Prostate gland (tissue), 2 donors: ENCODE results near the gene VPS39. TPM values are rescaled to one million over a fixed set of nuclear protein-coding genes. Genes with fewer than 3 reads are reported as not detected.
A peak's percentile ranks its signal among the peaks of the same experiment; 100 is the strongest.

Experiments used
- DNase-seq: peaks from one replicate; pipeline ENCODE4 v3.0.0-alpha.2; 2019; ENCODE audit warnings: low spot score
- H3K27ac ChIP-seq, 2 donors: fragments of 200-600 bp; sonication (generic); 2 replicates each; pipeline ENCODE4 v1.5.1; 2017 to 2019
- H3K27me3 ChIP-seq: fragments of 200-600 bp; sonication (generic); replicated peaks from 2 replicates; pipeline ENCODE4 v1.5.1; 2019; ENCODE audit not compliant: insufficient read depth
- H3K36me3 ChIP-seq, 2 donors: fragments of 200-600 bp; sonication (generic); 1 replicate in 1 of 2; 2 replicates in 1 of 2; pipeline versions ENCODE4 v1.5.1 to v1.8.1; 2017 to 2019
- H3K4me1 ChIP-seq: fragments of 200-600 bp; sonication (generic); replicated peaks from 2 replicates; pipeline ENCODE4 v1.5.1; 2019
- H3K4me3 ChIP-seq, 2 donors: fragments of 200-600 bp; sonication (generic); 2 replicates each; pipeline ENCODE4 v1.5.1; 2017 to 2019
- H3K9me3 ChIP-seq: fragments of 200-600 bp; sonication (generic); 2 replicates; pipeline ENCODE4 v1.5.1; 2017
- CTCF ChIP-seq, 4 experiments: fragments of 200-600 bp in 2 of 4; fragments of 450-650 bp in 2 of 4; sonication (generic) in 2 of 4; IDR thresholded peaks; 1 replicate in 3 of 4; 2 replicates in 1 of 4; pipeline ENCODE4 v1.5.1; 2016 to 2019; ENCODE audit warnings: antibody characterized with exemption in 4 of 4, mild to moderate bottlenecking in 2 of 4, moderate library complexity in 2 of 4
- POLR2A ChIP-seq: fragments of 450-650 bp; IDR thresholded peaks from one replicate; pipeline ENCODE4 v1.6.1; 2016; ENCODE audit warnings: antibody characterized with exemption, mild to moderate bottlenecking
- POLR2AphosphoS5 ChIP-seq: sonication (generic); formaldehyde crosslinking; IDR thresholded peaks from one replicate; pipeline ENCODE4 v1.6.1; 2017; ENCODE audit warnings: antibody characterized with exemption
- WGBS: methylation state at CpG from one replicate; pipeline ENCODE4 v1.1.5; 2018; 5-methylcytosine and 5-hydroxymethylcytosine counted together
- intact Hi-C: fragments of 100-400 bp; cut with DNase I; formaldehyde crosslinking; loops from one replicate; pipeline ENCODE4 v1.14.2; 2022
- total RNA-seq, 2 donors: library from RNA; depleted of rRNA; stranded (reverse); fragments of >200 nt; gene quantifications; one replicate each; pipeline ENCODE4 v1.1.0, GENCODE V29; 2016

The VPS39 gene
- total RNA-seq, 2 donors from 2014 or later = 76.2 to 111 TPM

- no peak overlapping the region for H3K4me3 ChIP-seq
- TF ChIP-seq CTCF (IDR thresholded peaks at IDR 0.05) (no peak), POLR2A (no peak), POLR2AphosphoS5 (no peak)
- no peak for DNase-seq
- intact Hi-C loops = no loop called here
- 60% methylated on average over 5 of the region's 5 CpGs for WGBS
- H3K9me3 ChIP-seq = no peaks in the 10 kb centered on the region
- peak overlapping the region; percentile 21 to 30 for H3K27ac ChIP-seq
- H3K36me3 ChIP-seq = no peaks in the 10 kb centered on the region
- H3K4me1 ChIP-seq = no peaks in the 10 kb centered on the region
- H3K27me3 ChIP-seq = no peaks in the 10 kb centered on the region
These were observed 32.4 kb downstream of the VPS39 start for GRCh38 chr15:42175671-42176070.

- intact Hi-C loops = no loop called here
- Histone ChIP-seq H3K9me3 (no peaks in the 10 kb centered on the region), H3K4me1 (no peaks in the 10 kb centered on the region), H3K4me3 (no peak overlapping the region), H3K27ac (no peak overlapping the region), H3K36me3 (peaks cover 0 to under 1% of the 10 kb centered on the region in 2 donors), H3K27me3 (no peaks in the 10 kb centered on the region)
- no peak for DNase-seq
- TF ChIP-seq POLR2A (no peak), POLR2AphosphoS5 (no peak), CTCF (IDR thresholded peaks at IDR 0.05) (no peak)
- 87% methylated on average over 5 of the region's 5 CpGs for WGBS
These were observed 35.6 kb downstream of the VPS39 start for GRCh38 chr15:42172475-42172874.

- WGBS = 100% methylated on average over 1 of the region's 1 CpG
- intact Hi-C loops = no loop called here
- no peaks in the 10 kb centered on the region for H3K4me1 ChIP-seq
- no peak overlapping the region for H3K27ac ChIP-seq
- no peaks in the 10 kb centered on the region for H3K9me3 ChIP-seq
- no peaks in the 10 kb centered on the region for H3K27me3 ChIP-seq
- DNase-seq = no peak
- H3K4me3 ChIP-seq = no peak overlapping the region
- TF ChIP-seq POLR2A (no peak), CTCF (IDR thresholded peaks at IDR 0.05) (no peak), POLR2AphosphoS5 (no peak)
- peaks cover 3 to 7% of the 10 kb centered on the region in 2 donors for H3K36me3 ChIP-seq
These were observed 36.3 kb downstream of the VPS39 start for GRCh38 chr15:42171795-42172194.

- H3K27me3 ChIP-seq = no peaks in the 10 kb centered on the region
- DNase-seq = no peak
- no peak overlapping the region for H3K27ac ChIP-seq
- H3K36me3 ChIP-seq = peaks cover 9 to 14% of the 10 kb centered on the region in 2 donors
- 80% methylated on average over 1 of the region's 1 CpG for WGBS
- no peaks in the 10 kb centered on the region for H3K9me3 ChIP-seq
- TF ChIP-seq CTCF (IDR thresholded peaks at IDR 0.05) (no peak), POLR2AphosphoS5 (no peak), POLR2A (no peak)
- no peak overlapping the region for H3K4me3 ChIP-seq
- intact Hi-C loops = no loop called here
- no peaks in the 10 kb centered on the region for H3K4me1 ChIP-seq
These were observed 37.0 kb downstream of the VPS39 start for GRCh38 chr15:42171122-42171521.

GRCh38 chr15:42166225-42166940 lies 41.7 kb downstream of the VPS39 start:
- DNase-seq = no peak
- H3K4me3 ChIP-seq = no peak overlapping the region
- peaks cover 25 to 36% of the 10 kb centered on the region in 2 donors for H3K36me3 ChIP-seq
- WGBS = 93% methylated on average over 13 of the region's 13 CpGs
- H3K9me3 ChIP-seq = no peaks in the 10 kb centered on the region
- no peak overlapping the region for H3K27ac ChIP-seq
- H3K4me1 ChIP-seq = no peaks in the 10 kb centered on the region
- intact Hi-C loops = no loop called here
- TF ChIP-seq CTCF (IDR thresholded peaks at IDR 0.05) (no peak), POLR2A (no peak), POLR2AphosphoS5 (no peak)
- H3K27me3 ChIP-seq = no peaks in the 10 kb centered on the region
